HepG2 (cell line): ENCODE results near the gene MYADML2. TPM values are rescaled to one million over a fixed set of nuclear protein-coding genes. Genes with fewer than 3 reads are reported as not detected.
A peak's percentile ranks its signal among the peaks of the same experiment; 100 is the strongest.

Experiments
- HMGXB4 ChIP-seq, 2 experiments: sonication (generic) in 1 of 2; formaldehyde crosslinking in 1 of 2; IDR thresholded peaks; 2 replicates each; pipeline versions ENCODE4 v1.4.0 to v1.6.1; 2018 to 2020; ENCODE audit warnings: missing genetic modification reagents in 2 of 2, borderline replicate concordance in 1 of 2, low read depth in 1 of 2, mild to moderate bottlenecking in 1 of 2, missing biosample characterization in 1 of 2
- HNRNPUL1 ChIP-seq: fragments of 200-400 bp; formaldehyde crosslinking; IDR thresholded peaks from 2 replicates; pipeline ENCODE4 v1.6.1; 2017; ENCODE audit warnings: low read depth, mild to moderate bottlenecking, low read length, moderate library complexity
- KLF13 ChIP-seq: sonication (generic); formaldehyde crosslinking; IDR thresholded peaks from 2 replicates; pipeline ENCODE4 v1.4.0; 2020; ENCODE audit warnings: mild to moderate bottlenecking, missing genetic modification reagents
- MAFK ChIP-seq, 2 experiments: IDR thresholded peaks in 1 of 2; conservative IDR thresholded peaks in 1 of 2; 2 replicates each; pipeline ENCODE4 v1.6.1; 2011; ENCODE audit warnings: improper control_type of control experiment in 2 of 2, low read length in 2 of 2
- MXD3 ChIP-seq: IDR thresholded peaks from 2 replicates; pipeline ENCODE4 v1.6.1; 2016; ENCODE audit warnings: mild to moderate bottlenecking, missing biosample characterization, missing genetic modification reagents
- MYC ChIP-seq: sonication (generic); formaldehyde crosslinking; IDR thresholded peaks from 2 replicates; pipeline ENCODE4 v1.9.0; 2021; ENCODE audit warnings: missing genetic modification reagents, borderline replicate concordance
- NR3C1 ChIP-seq: sonication (generic); formaldehyde crosslinking; IDR thresholded peaks from 2 replicates; pipeline ENCODE4 v1.4.0; 2020; ENCODE audit warnings: missing genetic modification reagents
- PHB2 ChIP-seq: fragments of 450-650 bp; IDR thresholded peaks from 2 replicates; pipeline ENCODE4 v1.6.1; 2018; ENCODE audit not compliant: partially characterized antibody
- PRPF4 ChIP-seq: fragments of 200-400 bp; formaldehyde crosslinking; IDR thresholded peaks from 2 replicates; pipeline ENCODE4 v1.6.1; 2016; ENCODE audit warnings: low read length, low read depth; ENCODE audit not compliant: poor library complexity, severe bottlenecking
- RCOR2 ChIP-seq: IDR thresholded peaks from 2 replicates; pipeline ENCODE4 v1.6.1; 2016; ENCODE audit warnings: missing biosample characterization, missing genetic modification reagents
- REPIN1 ChIP-seq: sonication (generic); formaldehyde crosslinking; IDR thresholded peaks from 2 replicates; pipeline ENCODE4 v1.8.0; 2022; ENCODE audit warnings: missing genetic modification reagents, low read depth, mild to moderate bottlenecking, borderline replicate concordance
- SKI ChIP-seq: fragments of 450-650 bp; IDR thresholded peaks from one replicate; pipeline ENCODE4 v1.6.1; 2018; ENCODE audit warnings: mild to moderate bottlenecking; ENCODE audit not compliant: partially characterized antibody
- SP140L ChIP-seq: sonication (generic); formaldehyde crosslinking; IDR thresholded peaks from 2 replicates; pipeline ENCODE4 v1.4.0; 2020; ENCODE audit warnings: missing genetic modification reagents, borderline replicate concordance
- SP5 ChIP-seq: IDR thresholded peaks from 2 replicates; pipeline ENCODE4 v1.6.1; 2016; ENCODE audit warnings: low read depth, borderline replicate concordance
- TOE1 ChIP-seq: sonication (generic); formaldehyde crosslinking; IDR thresholded peaks from 2 replicates; pipeline ENCODE4 v1.4.0; 2020; ENCODE audit warnings: mild to moderate bottlenecking, missing genetic modification reagents
- ZBTB26 ChIP-seq: IDR thresholded peaks from 2 replicates; pipeline ENCODE4 v1.6.1; 2016; ENCODE audit warnings: missing compliant biosample characterization, missing genetic modification reagents, borderline replicate concordance
- ZC3H4 ChIP-seq: sonication (generic); formaldehyde crosslinking; IDR thresholded peaks from 2 replicates; pipeline ENCODE4 v1.4.0; 2020; ENCODE audit warnings: missing genetic modification reagents, borderline replicate concordance
- ZFP1 ChIP-seq: IDR thresholded peaks from 2 replicates; pipeline ENCODE4 v1.6.1; 2016
- ZFP36L1 ChIP-seq: sonication (generic); formaldehyde crosslinking; IDR thresholded peaks from 2 replicates; pipeline ENCODE4 v1.8.0; 2022; ENCODE audit warnings: mild to moderate bottlenecking, missing genetic modification reagents, moderate library complexity
- ZKSCAN1 ChIP-seq: fragments of 150-350 bp; IDR thresholded peaks from 2 replicates; pipeline ENCODE4 v1.6.1; 2014; ENCODE audit warnings: low read length
- ZNF207 ChIP-seq: fragments of 450-650 bp; IDR thresholded peaks from 2 replicates; pipeline ENCODE4 v1.6.1; 2016; ENCODE audit warnings: antibody characterized with exemption, borderline replicate concordance
- ZNF414 ChIP-seq: sonication (generic); formaldehyde crosslinking; IDR thresholded peaks from 2 replicates; pipeline ENCODE4 v1.5.0; 2020; ENCODE audit warnings: missing genetic modification reagents
- ZNF543 ChIP-seq: sonication (generic); formaldehyde crosslinking; IDR thresholded peaks from 2 replicates; pipeline ENCODE4 v1.4.0; 2020; ENCODE audit warnings: mild to moderate bottlenecking, missing genetic modification reagents
- ZNF614 ChIP-seq: IDR thresholded peaks from 2 replicates; pipeline ENCODE4 v1.6.1; 2018; ENCODE audit warnings: missing biosample characterization, missing genetic modification reagents, inconsistent platforms, borderline replicate concordance
- ZNF674 ChIP-seq: sonication (generic); formaldehyde crosslinking; IDR thresholded peaks from 2 replicates; pipeline ENCODE4 v1.5.0; 2020; ENCODE audit warnings: low read depth, mild to moderate bottlenecking, missing genetic modification reagents
- ZSCAN22 ChIP-seq: sonication (generic); formaldehyde crosslinking; IDR thresholded peaks from 2 replicates; pipeline ENCODE4 v1.4.0; 2020; ENCODE audit warnings: mild to moderate bottlenecking, missing genetic modification reagents
- ZSCAN31 ChIP-seq: sonication (generic); formaldehyde crosslinking; IDR thresholded peaks from 2 replicates; pipeline ENCODE4 v1.5.0; 2020; ENCODE audit warnings: low read depth, mild to moderate bottlenecking, missing genetic modification reagents
- polyA plus RNA-seq, 8 experiments: library from polyadenylated mRNA; depleted of rRNA in 3 of 8; stranded (reverse) in 7 of 8; unstranded in 1 of 8; fragments of >200 nt; fragmentation: Illumina TruSeq in 4 of 8; extraction: Trizol in 4 of 8; gene quantifications; 2 replicates each; pipeline versions ENCODE4 v1.2.1 to v1.2.3, GENCODE V29; 2011 to 2016; ENCODE audit warnings: low read depth in 4 of 8, missing spikeins in 1 of 8, mixed read lengths in 1 of 8; ENCODE audit not compliant: insufficient read depth in 1 of 8
- total RNA-seq, 5 experiments: library from RNA; depleted of rRNA; stranded (reverse); fragments of >200 nt; fragmentation: Illumina TruSeq; extraction: Trizol; gene quantifications; 2 replicates each; pipeline ENCODE4 v1.2.3, GENCODE V29; 2016; ENCODE audit warnings: low read depth in 1 of 5

Gene MYADML2
- total and polyA plus RNA-seq, 2 of the 13 experiments (the other 11 are each of a cell fraction or from before 2014, with no cell fraction given): not detected

GRCh38 chr17:81962499-81963441, 15.7 kb upstream of the MYADML2 start (continued):
- TF ChIP-seq SP140L (CRISPR knock-in tag) (no peak), ZBTB26 (CRISPR knock-in tag) (no peak), NR3C1 (no peak), TOE1 (CRISPR knock-in tag) (no peak), SP5 (0 out of 2 replicates have a peak, but pooled peaks have one; percentile 13), SKI (no peak), HNRNPUL1 (no peak), ZNF414 (CRISPR knock-in tag) (no peak), PHB2 (no peak), RCOR2 (CRISPR knock-in tag) (no peak), ZC3H4 (peak; percentile 67; the same call in 1 of the 2 replicates), MXD3 (no peak), KLF13 (CRISPR knock-in tag) (no peak), HMGXB4 (CRISPR knock-in tag; IDR thresholded peaks at IDR 0.05; ENCODE audit: borderline replicate concordance in 1 of 2, low read depth in 1 of 2) (peak in 1 of 2 experiments; percentile 32; a peak in 1 of 4 replicates), ZSCAN22 (no peak), ZFP1 (CRISPR knock-in tag) (no peak; the same call in 1 of the 2 replicates), ZSCAN31 (no peak), MAFK (conservative IDR thresholded peaks at IDR 0.05 in 1 of 2, IDR thresholded peaks at IDR 0.05 in 1 of 2; ENCODE audit: low read length in 2 of 2) (no peak), ZNF614 (no peak), ZFP36L1 (CRISPR knock-in tag) (no peak), ZNF207 (no peak), PRPF4 (no peak), ZNF674 (CRISPR knock-in tag) (no peak), MYC (CRISPR knock-in tag) (peak; percentile 74; the same call in 1 of the 2 replicates), ZNF543 (CRISPR knock-in tag) (no peak; the same call in 1 of the 2 replicates), ZKSCAN1 (no peak), REPIN1 (CRISPR knock-in tag) (no peak; the same call in 1 of the 2 replicates)
